T-helper 1 cell treated with Interleukin-12 subunit alpha and Interleukin-12 subunit beta and Interleukin-4 antibody, amounts not matched to agents 30 ng/mL and 1 ng/mL, for 36 hours (primary cell): ENCODE measurements around the gene AGAP1. TPM values are rescaled to one million over a fixed set of nuclear protein-coding genes. Genes with fewer than 3 reads are reported as not detected.

ENCODE experiments used
- intact Hi-C: fragments of 100-400 bp; cut with micrococcal nuclease; formaldehyde crosslinking; loops from one replicate; pipeline ENCODE4 v1.15.1; 2024
- total RNA-seq: library from RNA; stranded (reverse); gene quantifications from 2 replicates; pipeline ENCODE4 v1.2.3, GENCODE V29; 2022

The AGAP1 gene
- total RNA-seq, 1 donor from 2014 or later: 2.7 TPM

GRCh38 chr2:235901243-235901642, 407.4 kb downstream of the AGAP1 start:
- intact Hi-C loops: no loop called here

- intact Hi-C loops: no loop called here
Measured at GRCh38 chr2:235903782-235904584, 410.1 kb downstream of the AGAP1 start.

- intact Hi-C loops: no loop called here
Measured at GRCh38 chr2:235904585-235904931, 410.7 kb downstream of the AGAP1 start.

- intact Hi-C loops: no loop called here
Measured at GRCh38 chr2:235908826-235909225, 415.0 kb downstream of the AGAP1 start.

GRCh38 chr2:235909358-235909757, 415.5 kb downstream of the AGAP1 start:
- intact Hi-C loops: no loop called here

- intact Hi-C loops: no loop called here
Measured at GRCh38 chr2:235910067-235910466, 416.2 kb downstream of the AGAP1 start.

- intact Hi-C loops: no loop called here
Measured at GRCh38 chr2:235911125-235911524, 417.3 kb downstream of the AGAP1 start.

GRCh38 chr2:235911633-235912233, 417.9 kb downstream of the AGAP1 start:
- intact Hi-C loops: no loop called here

GRCh38 chr2:235914756-235915155, 420.9 kb downstream of the AGAP1 start:
- intact Hi-C loops: no loop called here

- intact Hi-C loops: no loop called here
Measured at GRCh38 chr2:235917506-235917905, 423.7 kb downstream of the AGAP1 start.

GRCh38 chr2:235918876-235919275, 425.0 kb downstream of the AGAP1 start:
- intact Hi-C loops: no loop called here

- intact Hi-C loops: no loop called here
Measured at GRCh38 chr2:235920216-235920865, 426.5 kb downstream of the AGAP1 start.

GRCh38 chr2:235921508-235922191, 427.8 kb downstream of the AGAP1 start:
- intact Hi-C loops: no loop called here

- intact Hi-C loops: no loop called here
Measured at GRCh38 chr2:235922839-235923238, 429.0 kb downstream of the AGAP1 start.

- intact Hi-C loops: no loop called here
Measured at GRCh38 chr2:235923859-235924674, 430.2 kb downstream of the AGAP1 start.

- intact Hi-C loops: no loop called here
Measured at GRCh38 chr2:235924675-235925063, 430.8 kb downstream of the AGAP1 start.

GRCh38 chr2:235925250-235925919, 431.5 kb downstream of the AGAP1 start:
- intact Hi-C loops: no loop called here

GRCh38 chr2:235926229-235926628, 432.4 kb downstream of the AGAP1 start:
- intact Hi-C loops: no loop called here

- intact Hi-C loops: no loop called here
Measured at GRCh38 chr2:235928751-235929370, 435.0 kb downstream of the AGAP1 start.

GRCh38 chr2:235930701-235931100, 436.9 kb downstream of the AGAP1 start:
- intact Hi-C loops: no loop called here
